Measurements from ENCODE around the gene MAP7.

MAP7 gene

DNA sequence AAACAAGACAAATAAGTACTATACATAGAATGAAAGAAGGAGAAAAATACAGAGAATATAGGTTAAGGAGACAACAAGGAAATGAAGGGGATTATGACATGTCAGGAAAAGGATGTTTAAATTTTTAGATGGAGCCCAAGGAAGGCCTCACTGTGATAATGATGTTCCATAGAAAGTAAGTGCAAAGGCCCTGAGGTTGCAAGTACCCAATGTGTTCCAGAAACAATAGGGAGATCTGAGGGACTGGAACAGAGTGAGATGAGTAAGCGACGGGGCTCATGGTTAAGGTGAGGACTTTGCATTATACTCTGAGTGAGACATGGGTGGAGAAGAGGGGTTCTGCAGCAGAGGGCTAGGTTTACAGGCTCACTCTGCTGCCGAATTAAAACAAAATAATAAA is 137.8 kb downstream of the MAP7 start:
- Histone ChIP-seq H3K27ac (ENCODE audit: low read depth, low read length) (no peak overlapping the region), H3K9ac (ENCODE audit: low read length) (no peak overlapping the region), H3K27me3 (ENCODE audit: control insufficient read depth in 1 of 2, insufficient read depth in 2 of 2, low read length in 2 of 2) (no peaks in the 10 kb centered on the region), H3K4me3 (ENCODE audit: low read depth in 1 of 2, low read length in 2 of 2) (no peak overlapping the region), H3K9me3 (ENCODE audit: low read length) (no peaks in the 10 kb centered on the region), H3K36me3 (ENCODE audit: insufficient read depth, low read length) (no peaks in the 10 kb centered on the region), H3K4me1 (ENCODE audit: insufficient read depth, low read length) (no peaks in the 10 kb centered on the region)

- Histone ChIP-seq H3K4me1 (ENCODE audit: insufficient read depth, low read length) (no peaks in the 10 kb centered on the region), H3K36me3 (ENCODE audit: insufficient read depth, low read length) (no peaks in the 10 kb centered on the region), H3K9me3 (ENCODE audit: low read length) (no peaks in the 10 kb centered on the region), H3K27ac (ENCODE audit: low read depth, low read length) (no peak overlapping the region), H3K9ac (ENCODE audit: low read length) (no peak overlapping the region), H3K27me3 (ENCODE audit: control insufficient read depth in 1 of 2, insufficient read depth in 2 of 2, low read length in 2 of 2) (no peaks in the 10 kb centered on the region), H3K4me3 (ENCODE audit: low read depth in 1 of 2, low read length in 2 of 2) (no peak overlapping the region)
Measured at GRCh38 chr6:136411453-136412354, 138.5 kb downstream of the MAP7 start.

- H3K27ac ChIP-seq (ENCODE audit: low read depth, low read length): no peak overlapping the region
- H3K9ac ChIP-seq (ENCODE audit: low read length): no peak overlapping the region
- H3K4me3 ChIP-seq (ENCODE audit: low read depth in 1 of 2, low read length in 2 of 2): no peak overlapping the region
- no peaks in the 10 kb centered on the region for H3K9me3 ChIP-seq (ENCODE audit: low read length)
- H3K36me3 ChIP-seq (ENCODE audit: insufficient read depth, low read length): no peaks in the 10 kb centered on the region
- no peaks in the 10 kb centered on the region for H3K4me1 ChIP-seq (ENCODE audit: insufficient read depth, low read length)
- no peaks in the 10 kb centered on the region for H3K27me3 ChIP-seq (ENCODE audit: control insufficient read depth in 1 of 2, insufficient read depth in 2 of 2, low read length in 2 of 2)
Measured at GRCh38 chr6:136411025-136411325, 139.2 kb downstream of the MAP7 start.

DNA sequence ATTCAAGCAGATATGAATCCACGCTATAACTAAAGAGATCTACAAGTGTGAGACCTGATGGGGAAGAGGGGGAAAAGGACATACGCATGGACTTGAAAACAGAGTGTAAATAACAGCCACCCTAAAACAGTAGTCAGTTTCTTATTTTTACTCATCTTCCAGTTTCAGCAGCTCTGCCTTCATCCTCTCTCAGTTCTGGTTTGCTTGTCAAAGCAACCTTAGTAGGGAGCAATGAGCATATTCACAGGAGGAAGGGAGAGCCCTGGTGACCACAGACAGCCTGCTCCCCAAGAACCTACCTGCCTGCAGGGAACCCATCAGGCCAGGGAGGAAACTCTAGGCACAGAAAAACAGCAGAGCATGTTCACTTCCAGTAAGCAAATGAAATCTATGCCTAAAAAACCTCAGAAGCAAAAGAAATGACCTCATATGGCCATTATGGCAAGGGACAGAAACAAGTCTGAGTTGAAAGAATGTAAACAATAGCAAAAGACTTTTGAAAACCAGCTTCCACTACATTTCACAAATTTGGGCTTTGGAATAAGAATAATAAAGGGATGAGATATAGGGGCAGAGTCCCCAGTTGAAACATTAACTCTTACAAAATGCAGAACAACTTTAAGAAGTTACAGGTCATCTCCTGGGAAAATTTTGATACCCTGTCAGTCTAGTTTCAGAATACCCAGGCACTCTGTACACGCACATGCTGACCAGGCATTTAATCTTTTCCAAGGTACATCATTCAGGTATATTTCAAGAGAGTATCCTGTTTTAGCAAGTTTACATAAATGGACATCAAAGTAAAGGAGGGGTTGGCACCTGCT is 139.8 kb downstream of the MAP7 start:
- Histone ChIP-seq H3K4me1 (ENCODE audit: insufficient read depth, low read length) (no peaks in the 10 kb centered on the region), H3K36me3 (ENCODE audit: insufficient read depth, low read length) (no peaks in the 10 kb centered on the region), H3K27me3 (ENCODE audit: control insufficient read depth in 1 of 2, insufficient read depth in 2 of 2, low read length in 2 of 2) (no peaks in the 10 kb centered on the region), H3K4me3 (ENCODE audit: low read depth in 1 of 2, low read length in 2 of 2) (no peak overlapping the region), H3K9me3 (ENCODE audit: low read length) (no peaks in the 10 kb centered on the region), H3K27ac (ENCODE audit: low read depth, low read length) (no peak overlapping the region), H3K9ac (ENCODE audit: low read length) (no peak overlapping the region)

DNA sequence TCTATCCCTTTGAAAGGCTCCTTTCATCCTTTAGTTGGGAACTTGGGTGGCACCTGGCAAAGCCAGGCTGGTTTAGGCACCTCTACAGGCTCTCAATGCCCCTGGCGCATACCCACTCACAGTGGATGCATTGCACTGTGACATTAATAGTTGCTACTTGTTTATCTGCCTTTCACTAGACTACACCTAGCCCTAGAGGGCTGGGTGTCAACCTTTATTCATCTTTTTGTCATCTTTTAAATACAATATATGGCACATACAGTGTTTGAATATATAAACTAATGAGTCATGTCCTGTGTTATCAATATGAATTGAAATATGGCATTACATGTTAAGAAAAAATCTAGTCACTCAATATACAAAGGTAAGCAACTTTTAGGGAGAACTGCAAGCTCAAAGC is 140.6 kb downstream of the MAP7 start:
- Histone ChIP-seq H3K4me3 (ENCODE audit: low read depth in 1 of 2, low read length in 2 of 2) (no peak overlapping the region), H3K27me3 (ENCODE audit: control insufficient read depth in 1 of 2, insufficient read depth in 2 of 2, low read length in 2 of 2) (no peaks in the 10 kb centered on the region), H3K9ac (ENCODE audit: low read length) (no peak overlapping the region), H3K36me3 (ENCODE audit: insufficient read depth, low read length) (no peaks in the 10 kb centered on the region), H3K4me1 (ENCODE audit: insufficient read depth, low read length) (no peaks in the 10 kb centered on the region), H3K9me3 (ENCODE audit: low read length) (no peaks in the 10 kb centered on the region), H3K27ac (ENCODE audit: low read depth, low read length) (no peak overlapping the region)

DNA sequence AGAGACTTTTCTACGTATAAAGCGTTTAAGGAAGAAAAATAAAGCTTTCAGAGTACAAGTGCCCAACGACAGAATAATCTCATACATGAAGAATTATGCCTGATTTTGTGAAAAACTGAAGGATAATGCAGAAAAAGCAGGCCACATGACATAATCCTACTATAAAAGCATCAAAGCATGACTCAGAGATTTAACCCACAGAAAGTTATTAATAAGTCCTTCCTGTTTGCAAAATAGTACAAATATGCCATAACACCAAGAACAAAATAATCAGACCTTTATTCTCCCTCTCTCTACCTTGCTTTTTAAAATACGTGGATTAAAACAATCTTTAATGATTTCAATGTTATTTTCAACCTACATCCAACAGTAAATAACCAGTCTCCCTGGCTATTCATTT is 142.0 kb downstream of the MAP7 start:
- Histone ChIP-seq H3K9ac (ENCODE audit: low read length) (no peak overlapping the region), H3K4me3 (ENCODE audit: low read depth in 1 of 2, low read length in 2 of 2) (no peak overlapping the region), H3K36me3 (ENCODE audit: insufficient read depth, low read length) (no peaks in the 10 kb centered on the region), H3K4me1 (ENCODE audit: insufficient read depth, low read length) (no peaks in the 10 kb centered on the region), H3K27me3 (ENCODE audit: control insufficient read depth in 1 of 2, insufficient read depth in 2 of 2, low read length in 2 of 2) (no peaks in the 10 kb centered on the region), H3K9me3 (ENCODE audit: low read length) (no peaks in the 10 kb centered on the region), H3K27ac (ENCODE audit: low read depth, low read length) (no peak overlapping the region)

GRCh38 chr6:136405420-136406029 is 144.7 kb downstream of the MAP7 start:
- Histone ChIP-seq H3K4me1 (ENCODE audit: insufficient read depth, low read length) (no peaks in the 10 kb centered on the region), H3K9ac (ENCODE audit: low read length) (no peak overlapping the region), H3K9me3 (ENCODE audit: low read length) (no peaks in the 10 kb centered on the region), H3K4me3 (ENCODE audit: low read depth in 1 of 2, low read length in 2 of 2) (no peak overlapping the region), H3K36me3 (ENCODE audit: insufficient read depth, low read length) (no peaks in the 10 kb centered on the region), H3K27ac (ENCODE audit: low read depth, low read length) (no peak overlapping the region), H3K27me3 (ENCODE audit: control insufficient read depth in 1 of 2, insufficient read depth in 2 of 2, low read length in 2 of 2) (no peaks in the 10 kb centered on the region)

DNA sequence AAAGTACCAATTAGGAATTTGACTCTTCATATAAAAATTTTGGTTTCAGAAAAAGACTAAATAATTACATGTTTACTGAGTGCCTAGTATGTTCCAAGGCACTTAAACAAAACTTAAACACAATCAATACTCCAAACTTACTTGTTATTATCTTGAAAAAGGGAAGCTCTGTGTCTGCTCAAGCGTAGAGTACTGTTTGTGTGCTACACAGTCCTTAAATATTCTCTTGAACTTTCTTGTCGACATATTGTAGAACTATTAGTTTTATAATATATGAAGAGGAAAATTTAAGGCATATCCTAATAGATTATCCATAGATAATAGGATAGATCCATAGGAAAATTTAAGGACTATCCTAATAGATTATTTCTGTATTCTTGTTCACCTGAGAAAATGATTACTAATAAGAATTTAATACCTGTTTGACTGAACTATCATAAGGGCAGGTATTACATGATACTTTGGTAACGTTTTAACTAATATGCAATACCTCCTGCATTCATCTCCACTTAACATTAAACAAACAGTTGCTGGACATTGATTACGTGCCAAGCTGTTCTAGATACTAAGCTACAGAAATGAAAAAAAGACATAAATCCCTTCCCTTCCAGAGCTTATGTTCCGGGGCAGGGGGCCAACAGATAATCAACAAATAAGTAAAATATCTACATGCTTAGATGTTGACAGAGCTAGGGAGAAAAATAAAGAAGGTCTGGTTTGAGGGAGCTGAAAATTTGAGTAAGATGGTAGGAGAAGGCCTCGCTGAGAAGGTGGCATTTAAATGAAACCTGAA is 145.4 kb downstream of the MAP7 start:
- H3K27ac ChIP-seq (ENCODE audit: low read depth, low read length): no peak overlapping the region
- no peaks in the 10 kb centered on the region for H3K27me3 ChIP-seq (ENCODE audit: control insufficient read depth in 1 of 2, insufficient read depth in 2 of 2, low read length in 2 of 2)
- H3K4me3 ChIP-seq (ENCODE audit: low read depth in 1 of 2, low read length in 2 of 2): no peak overlapping the region
- H3K9me3 ChIP-seq (ENCODE audit: low read length): no peaks in the 10 kb centered on the region
- H3K36me3 ChIP-seq (ENCODE audit: insufficient read depth, low read length): no peaks in the 10 kb centered on the region
- no peaks in the 10 kb centered on the region for H3K4me1 ChIP-seq (ENCODE audit: insufficient read depth, low read length)
- H3K9ac ChIP-seq (ENCODE audit: low read length): no peak overlapping the region

- Histone ChIP-seq H3K9ac (ENCODE audit: low read length) (no peak overlapping the region), H3K9me3 (ENCODE audit: low read length) (no peaks in the 10 kb centered on the region), H3K27ac (ENCODE audit: low read depth, low read length) (no peak overlapping the region), H3K36me3 (ENCODE audit: insufficient read depth, low read length) (no peaks in the 10 kb centered on the region), H3K4me3 (ENCODE audit: low read depth in 1 of 2, low read length in 2 of 2) (no peak overlapping the region), H3K4me1 (ENCODE audit: insufficient read depth, low read length) (no peaks in the 10 kb centered on the region), H3K27me3 (ENCODE audit: control insufficient read depth in 1 of 2, insufficient read depth in 2 of 2, low read length in 2 of 2) (no peaks in the 10 kb centered on the region)
Measured at GRCh38 chr6:136404007-136404406, 146.2 kb downstream of the MAP7 start.

- Histone ChIP-seq H3K36me3 (ENCODE audit: insufficient read depth, low read length) (no peaks in the 10 kb centered on the region), H3K4me1 (ENCODE audit: insufficient read depth, low read length) (no peaks in the 10 kb centered on the region), H3K4me3 (ENCODE audit: low read depth in 1 of 2, low read length in 2 of 2) (no peak overlapping the region), H3K27me3 (ENCODE audit: control insufficient read depth in 1 of 2, insufficient read depth in 2 of 2, low read length in 2 of 2) (no peaks in the 10 kb centered on the region), H3K9ac (ENCODE audit: low read length) (no peak overlapping the region), H3K27ac (ENCODE audit: low read depth, low read length) (no peak overlapping the region), H3K9me3 (ENCODE audit: low read length) (no peaks in the 10 kb centered on the region)
Measured at GRCh38 chr6:136403110-136403980, 146.9 kb downstream of the MAP7 start.
